Dendritic cell treated with granulocyte-macrophage colony-stimulating factor and Interleukin-4, amounts not matched to agents 40 ng/mL and 50 ng/mL, for 4 days (primary cell): ENCODE measurements around the gene DUOX1.

ENCODE experiments used
- H3K27ac Mint-ChIP-seq: one replicate; pipeline ENCODE4 v1.8.0; 2022; ENCODE audit warnings: mild to moderate bottlenecking, mixed read lengths
- H3K27me3 Mint-ChIP-seq: one replicate; pipeline ENCODE4 v1.8.0; 2022; ENCODE audit warnings: mild to moderate bottlenecking, mixed read lengths
- H3K36me3 Mint-ChIP-seq: one replicate; pipeline ENCODE4 v1.8.0; 2022; ENCODE audit warnings: low read depth, mixed read lengths
- H3K4me1 Mint-ChIP-seq: one replicate; pipeline ENCODE4 v1.8.0; 2022; ENCODE audit warnings: low read depth, mixed read lengths
- H3K4me3 Mint-ChIP-seq: one replicate; pipeline ENCODE4 v1.8.0; 2022; ENCODE audit warnings: mild to moderate bottlenecking, moderate library complexity, mixed read lengths
- H3K9me3 Mint-ChIP-seq: one replicate; pipeline ENCODE4 v1.8.0; 2022; ENCODE audit warnings: mixed read lengths
- intact Hi-C: fragments of 100-400 bp; cut with micrococcal nuclease; formaldehyde crosslinking; loops from one replicate; pipeline ENCODE4 v1.15.0; 2022

The DUOX1 gene

GRCh38 chr15:45150481-45150880, 20.7 kb downstream of the DUOX1 start:
- Mint-ChIP-seq H3K27me3 (peaks cover 2% of the 10 kb centered on the region), H3K27ac (no peak overlapping the region), H3K9me3 (no peaks in the 10 kb centered on the region), H3K36me3 (peaks cover 64% of the 10 kb centered on the region), H3K4me3 (no peak overlapping the region), H3K4me1 (peaks cover 25% of the 10 kb centered on the region)
- intact Hi-C loops: no loop called here

- Mint-ChIP-seq H3K27me3 (peaks cover under 1% of the 10 kb centered on the region), H3K27ac (no peak overlapping the region), H3K4me1 (peaks cover 30% of the 10 kb centered on the region), H3K4me3 (no peak overlapping the region), H3K36me3 (peaks cover 62% of the 10 kb centered on the region), H3K9me3 (no peaks in the 10 kb centered on the region)
- intact Hi-C loops: no loop called here
Measured at GRCh38 chr15:45150997-45151396, 21.2 kb downstream of the DUOX1 start.

GRCh38 chr15:45151998-45152828, 22.4 kb downstream of the DUOX1 start:
- Mint-ChIP-seq H3K9me3 (no peaks in the 10 kb centered on the region), H3K4me3 (no peak overlapping the region), H3K27me3 (no peaks in the 10 kb centered on the region), H3K36me3 (peaks cover 65% of the 10 kb centered on the region), H3K27ac (peak overlapping the region; percentile 93), H3K4me1 (peaks cover 40% of the 10 kb centered on the region)
- intact Hi-C loops: no loop called here

- intact Hi-C loops: no loop called here
- H3K36me3 Mint-ChIP-seq: peaks cover 47% of the 10 kb centered on the region
- H3K27ac Mint-ChIP-seq: peak overlapping the region; percentile 93
- H3K27me3 Mint-ChIP-seq: no peaks in the 10 kb centered on the region
- H3K9me3 Mint-ChIP-seq: no peaks in the 10 kb centered on the region
- H3K4me3 Mint-ChIP-seq: no peak overlapping the region
- H3K4me1 Mint-ChIP-seq: peaks cover 73% of the 10 kb centered on the region
Measured at GRCh38 chr15:45155739-45156138, 25.9 kb downstream of the DUOX1 start.

GRCh38 chr15:45156744-45157455, 27.1 kb downstream of the DUOX1 start:
- no peaks in the 10 kb centered on the region for H3K9me3 Mint-ChIP-seq
- H3K27ac Mint-ChIP-seq: peak overlapping the region; percentile 93
- H3K4me3 Mint-ChIP-seq: peak overlapping the region; percentile 31
- peaks cover 81% of the 10 kb centered on the region for H3K4me1 Mint-ChIP-seq
- no peaks in the 10 kb centered on the region for H3K27me3 Mint-ChIP-seq
- intact Hi-C loops: no loop called here
- peaks cover 42% of the 10 kb centered on the region for H3K36me3 Mint-ChIP-seq

- H3K36me3 Mint-ChIP-seq: peaks cover 35% of the 10 kb centered on the region
- intact Hi-C loops: no loop called here
- peaks cover 91% of the 10 kb centered on the region for H3K4me1 Mint-ChIP-seq
- no peaks in the 10 kb centered on the region for H3K9me3 Mint-ChIP-seq
- H3K27ac Mint-ChIP-seq: peak overlapping the region; percentile 93
- H3K27me3 Mint-ChIP-seq: no peaks in the 10 kb centered on the region
- no peak overlapping the region for H3K4me3 Mint-ChIP-seq
Measured at GRCh38 chr15:45157974-45158373, 28.2 kb downstream of the DUOX1 start.

- peaks cover 39% of the 10 kb centered on the region for H3K36me3 Mint-ChIP-seq
- H3K27me3 Mint-ChIP-seq: no peaks in the 10 kb centered on the region
- intact Hi-C loops: loop anchor here (5.0 kb wide), 1 partner anchor 34 kb away; the partner anchor contains the start of genes DUOX1 and DUOXA1
- peak overlapping the region; percentile 93 for H3K27ac Mint-ChIP-seq
- H3K9me3 Mint-ChIP-seq: no peaks in the 10 kb centered on the region
- H3K4me3 Mint-ChIP-seq: no peak overlapping the region
- H3K4me1 Mint-ChIP-seq: peaks cover 86% of the 10 kb centered on the region
Measured at GRCh38 chr15:45161666-45162065, 31.9 kb downstream of the DUOX1 start.

GRCh38 chr15:45162771-45163507, 33.1 kb downstream of the DUOX1 start:
- intact Hi-C loops: loop anchor here (5.0 kb wide), 1 partner anchor 36 kb away; the partner anchor contains the start of genes DUOX1 and DUOXA1
- peak overlapping the region; percentile 69 for H3K4me3 Mint-ChIP-seq

GRCh38 chr15:45163508-45163856, 33.7 kb downstream of the DUOX1 start:
- intact Hi-C loops: loop anchor here (5.0 kb wide), 1 partner anchor 36 kb away; the partner anchor contains the start of genes DUOX1 and DUOXA1
- Mint-ChIP-seq H3K27me3 (no peaks in the 10 kb centered on the region), H3K4me3 (peak overlapping the region; percentile 47), H3K36me3 (peaks cover 40% of the 10 kb centered on the region), H3K9me3 (no peaks in the 10 kb centered on the region), H3K4me1 (peaks cover 78% of the 10 kb centered on the region), H3K27ac (peak overlapping the region; percentile 93)

More at GRCh38 chr15:45162771-45163507, 33.1 kb downstream of the DUOX1 start:
- Mint-ChIP-seq H3K4me1 (peaks cover 79% of the 10 kb centered on the region), H3K9me3 (no peaks in the 10 kb centered on the region), H3K36me3 (peaks cover 39% of the 10 kb centered on the region), H3K27ac (peak overlapping the region; percentile 93), H3K27me3 (no peaks in the 10 kb centered on the region)

- H3K4me3 Mint-ChIP-seq: no peak overlapping the region
- H3K9me3 Mint-ChIP-seq: no peaks in the 10 kb centered on the region
- intact Hi-C loops: loop anchor here (5.0 kb wide), 1 partner anchor 38 kb away; the partner anchor contains the start of genes DUOX1 and DUOXA1
- peaks cover 40% of the 10 kb centered on the region for H3K36me3 Mint-ChIP-seq
- no peaks in the 10 kb centered on the region for H3K27me3 Mint-ChIP-seq
- peaks cover 80% of the 10 kb centered on the region for H3K4me1 Mint-ChIP-seq
- H3K27ac Mint-ChIP-seq: peak overlapping the region; percentile 85
Measured at GRCh38 chr15:45164914-45165313, 35.1 kb downstream of the DUOX1 start.

- Mint-ChIP-seq H3K9me3 (no peaks in the 10 kb centered on the region), H3K4me3 (peak overlapping the region; percentile 56), H3K27ac (peak overlapping the region; percentile 85), H3K4me1 (peaks cover 75% of the 10 kb centered on the region), H3K36me3 (peaks cover 37% of the 10 kb centered on the region), H3K27me3 (no peaks in the 10 kb centered on the region)
- intact Hi-C loops: no loop called here
Measured at GRCh38 chr15:45165536-45165935, 35.7 kb downstream of the DUOX1 start.

GRCh38 chr15:45166834-45167630, 37.2 kb downstream of the DUOX1 start:
- Mint-ChIP-seq H3K4me1 (peaks cover 64% of the 10 kb centered on the region), H3K36me3 (peaks cover 27% of the 10 kb centered on the region), H3K4me3 (peak overlapping the region; percentile 57), H3K27me3 (no peaks in the 10 kb centered on the region), H3K9me3 (no peaks in the 10 kb centered on the region), H3K27ac (peak overlapping the region; percentile 85)
- intact Hi-C loops: loop anchor here (1.0 to 2.0 kb wide), 2 partner anchors 31 to 236 kb away; a partner anchor contains a TSS
